Retinal pigment epithelial cell (primary cell): ENCODE data around the gene ZFAND6.
"Not testable (repeated sequence)": the region's sequence is repeated elsewhere in the genome, so short reads cannot be mapped to it uniquely, and the experiment has no call there.

ENCODE experiments used
- DNase-seq: peaks from one replicate; pipeline ENCODE4 v3.0.0-alpha.2; 2010; ENCODE audit warnings: low read depth
- H3K4me3 ChIP-seq: 2 replicates; pipeline ENCODE4 v1.5.1; 2011; ENCODE audit warnings: mild to moderate bottlenecking, low read length, control low read depth, moderate library complexity
- CTCF ChIP-seq: conservative IDR thresholded peaks from 2 replicates; pipeline ENCODE4 v1.5.1; 2011; ENCODE audit warnings: low read depth, low read length, control low read depth, inconsistent platforms

ZFAND6 gene

GRCh38 chr15:80110920-80111319 lies 51.4 kb downstream of the ZFAND6 start:
- no peak overlapping the region for H3K4me3 ChIP-seq
- no peak for DNase-seq
- TF ChIP-seq CTCF: no peak

DNA sequence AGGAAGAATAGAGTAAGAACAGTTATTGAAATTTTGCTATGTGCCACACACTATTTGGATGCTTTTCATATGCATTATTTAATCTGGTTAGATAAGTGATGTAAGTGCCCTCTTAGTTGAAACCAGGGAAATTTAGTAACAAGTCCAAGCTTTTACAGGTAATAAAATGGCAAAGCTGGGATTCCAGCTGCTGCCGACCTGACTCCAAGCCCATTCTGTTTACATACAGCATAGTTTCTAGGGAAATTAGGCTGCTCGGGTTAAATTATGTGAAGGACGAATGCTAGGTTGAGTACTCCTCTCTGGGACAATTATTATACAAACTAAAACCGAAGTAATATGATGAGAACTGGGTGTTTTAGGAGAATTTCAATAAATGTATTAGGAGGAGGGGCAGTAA lies 54.6 kb downstream of the ZFAND6 start:
- no peak overlapping the region for H3K4me3 ChIP-seq
- no peak for DNase-seq
- no peak for TF ChIP-seq CTCF

- no peak for TF ChIP-seq CTCF
- no peak overlapping the region for H3K4me3 ChIP-seq
- no peak for DNase-seq
Observed at GRCh38 chr15:80115021-80115420, 55.5 kb downstream of the ZFAND6 start.

DNA sequence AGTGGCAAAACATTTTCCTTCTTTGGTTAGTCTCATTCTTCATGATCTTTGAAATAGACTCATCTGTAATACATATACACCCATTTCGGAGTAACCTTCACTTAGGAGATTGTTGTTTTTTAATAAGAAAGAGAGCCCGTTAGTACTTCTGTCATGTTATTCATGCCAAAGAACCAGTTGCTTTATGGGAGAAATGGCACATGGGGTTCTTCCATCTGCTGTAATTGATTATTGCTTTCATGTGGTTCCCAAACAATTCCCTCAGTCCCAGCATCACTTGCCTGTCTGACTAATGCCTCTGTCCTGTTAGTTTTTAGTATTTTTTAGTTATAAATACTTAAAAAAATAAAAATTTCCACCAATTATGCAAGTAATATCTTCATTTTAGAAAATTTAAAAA lies 59.5 kb downstream of the ZFAND6 start:
- DNase-seq: no peak
- no peak for TF ChIP-seq CTCF
- no peak overlapping the region for H3K4me3 ChIP-seq

GRCh38 chr15:80120636-80121035 lies 61.2 kb downstream of the ZFAND6 start:
- TF ChIP-seq CTCF: no peak
- H3K4me3 ChIP-seq: no peak overlapping the region
- no peak for DNase-seq

DNA sequence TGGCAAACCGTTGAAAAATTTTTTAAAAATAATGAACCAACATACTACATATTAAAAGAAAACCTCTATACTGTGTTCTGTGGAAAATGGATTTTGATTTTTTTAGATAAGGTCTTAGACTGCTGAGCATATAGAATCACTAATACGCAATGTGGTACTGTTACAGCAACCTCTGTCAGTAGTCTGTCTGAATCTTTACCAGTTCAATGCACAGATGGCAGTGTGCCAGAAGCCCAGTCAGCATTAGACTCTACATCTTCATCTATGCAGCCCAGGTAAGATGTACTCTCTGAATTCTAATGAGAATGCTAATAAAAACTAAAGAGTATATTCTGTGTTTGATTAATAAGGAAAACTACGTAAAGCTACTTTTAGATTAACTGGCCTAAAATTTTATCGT lies 62.1 kb downstream of the ZFAND6 start:
- H3K4me3 ChIP-seq: no peak overlapping the region
- DNase-seq: no peak
- no peak for TF ChIP-seq CTCF

- no peak for TF ChIP-seq CTCF
- DNase-seq: no peak
- H3K4me3 ChIP-seq: no peak overlapping the region
Observed at GRCh38 chr15:80123034-80123433, 63.6 kb downstream of the ZFAND6 start.

DNA sequence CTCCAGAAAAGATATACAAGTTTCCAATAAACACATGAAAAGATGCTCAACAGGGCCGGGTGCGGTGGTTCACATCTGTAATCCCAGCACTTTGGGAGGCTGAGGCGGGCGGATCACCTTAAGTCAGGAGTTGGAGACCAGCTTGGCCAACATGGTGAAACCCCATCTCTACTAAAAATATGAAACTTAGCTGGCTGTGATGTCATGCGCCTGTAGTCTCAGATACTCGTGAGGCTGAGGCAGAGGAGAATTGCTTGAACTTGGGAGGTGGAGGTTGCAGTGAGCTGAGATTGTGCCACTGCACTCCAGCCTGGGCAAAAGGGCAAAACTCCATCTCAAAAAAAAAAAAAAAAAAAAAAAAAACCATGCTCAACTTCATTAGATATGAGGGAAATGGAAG lies 67.8 kb downstream of the ZFAND6 start:
- DNase-seq, H3K4me3 ChIP-seq: not testable (repeated sequence)
